H9 (cell line): ENCODE measurements around the gene KLHDC7A. TPM values are rescaled to one million over a fixed set of nuclear protein-coding genes. Genes with fewer than 3 reads are reported as not detected.

ENCODE experiments used
- DNase-seq: peaks from one replicate; pipeline ENCODE4 v3.0.0-alpha.2; 2017
- H2AFZ ChIP-seq: one replicate; pipeline ENCODE4 v1.6.1; 2013; ENCODE audit warnings: mild to moderate bottlenecking, low read length, control low read depth, moderate library complexity
- H2AK5ac ChIP-seq: 2 replicates; pipeline ENCODE4 v1.6.1; 2013; ENCODE audit warnings: low read length, control low read depth, mixed read lengths; ENCODE audit not compliant: insufficient read length
- H2BK120ac ChIP-seq: one replicate; pipeline ENCODE4 v1.6.1; 2013; ENCODE audit warnings: low read depth, mild to moderate bottlenecking, low read length, control low read depth, inconsistent platforms; ENCODE audit not compliant: poor library complexity, severe bottlenecking
- H2BK12ac ChIP-seq: 2 replicates; pipeline ENCODE4 v1.6.1; 2013; ENCODE audit warnings: low read length, control low read depth, mixed read lengths, low read depth; ENCODE audit not compliant: insufficient read length
- H2BK15ac ChIP-seq: 2 replicates; pipeline ENCODE4 v1.6.1; 2013; ENCODE audit warnings: low read depth, low read length, control low read depth
- H2BK20ac ChIP-seq: one replicate; pipeline ENCODE4 v1.6.1; 2013; ENCODE audit warnings: low read depth, mild to moderate bottlenecking, low read length, control low read depth, inconsistent platforms; ENCODE audit not compliant: poor library complexity, severe bottlenecking
- H2BK5ac ChIP-seq: 2 replicates; pipeline ENCODE4 v1.6.1; 2013; ENCODE audit warnings: low read length, control low read depth, mixed read lengths; ENCODE audit not compliant: insufficient read length
- H3K14ac ChIP-seq: 2 replicates; pipeline ENCODE4 v1.6.1; 2013; ENCODE audit warnings: low read length, control low read depth; ENCODE audit not compliant: insufficient read depth
- H3K18ac ChIP-seq: 2 replicates; pipeline ENCODE4 v1.6.1; 2013; ENCODE audit warnings: low read depth, mild to moderate bottlenecking, mixed read lengths, low read length, control low read depth; ENCODE audit not compliant: insufficient read length
- H3K23ac ChIP-seq: 2 replicates; pipeline ENCODE4 v1.6.1; 2013; ENCODE audit warnings: low read length, control low read depth, mixed read lengths, low read depth; ENCODE audit not compliant: insufficient read length
- H3K23me2 ChIP-seq: 2 replicates; pipeline ENCODE4 v1.6.1; 2013; ENCODE audit warnings: low read depth, mild to moderate bottlenecking, mixed read lengths, low read length, control low read depth; ENCODE audit not compliant: insufficient read length, poor library complexity, severe bottlenecking
- H3K27ac ChIP-seq: 2 replicates; pipeline ENCODE4 v1.5.1; 2013; ENCODE audit warnings: low read length, control low read depth, mixed read lengths, low read depth; ENCODE audit not compliant: insufficient read length
- H3K27me3 ChIP-seq: 2 replicates; pipeline ENCODE4 v1.6.1; 2013; ENCODE audit warnings: low read length, control low read depth, inconsistent platforms; ENCODE audit not compliant: insufficient read depth
- H3K4ac ChIP-seq: 2 replicates; pipeline ENCODE4 v1.6.1; 2013; ENCODE audit warnings: low read depth, mild to moderate bottlenecking, control low read depth, inconsistent platforms, low read length, moderate library complexity
- H3K4me1 ChIP-seq: 2 replicates; pipeline ENCODE4 v1.6.1; 2013; ENCODE audit warnings: low read length, control low read depth, inconsistent platforms; ENCODE audit not compliant: insufficient read depth
- H3K4me2 ChIP-seq: 2 replicates; pipeline ENCODE4 v1.6.1; 2013; ENCODE audit warnings: low read length, control low read depth, mixed read lengths; ENCODE audit not compliant: insufficient read length, insufficient read depth
- H3K56ac ChIP-seq: 2 replicates; pipeline ENCODE4 v1.6.1; 2013; ENCODE audit warnings: low read depth, mild to moderate bottlenecking, mixed read lengths, low read length, control low read depth; ENCODE audit not compliant: insufficient read length
- H3K79me1 ChIP-seq: 2 replicates; pipeline ENCODE4 v1.6.1; 2013; ENCODE audit warnings: low read depth, mild to moderate bottlenecking, moderate library complexity, low read length, control low read depth, inconsistent platforms; ENCODE audit not compliant: insufficient read depth, poor library complexity, severe bottlenecking
- H3K79me2 ChIP-seq: 2 replicates; pipeline ENCODE4 v1.6.1; 2013; ENCODE audit warnings: low read length, control low read depth, inconsistent platforms; ENCODE audit not compliant: insufficient read depth
- H3K9ac ChIP-seq: 2 replicates; pipeline ENCODE4 v1.6.1; 2013; ENCODE audit warnings: low read length, control low read depth, mixed read lengths; ENCODE audit not compliant: insufficient read length; ENCODE audit errors: extremely low read depth
- H3K9me3 ChIP-seq: one replicate; pipeline ENCODE4 v1.6.1; 2013; ENCODE audit warnings: low read depth, low read length, inconsistent platforms; ENCODE audit not compliant: control insufficient read depth
- H3T11ph ChIP-seq: one replicate; pipeline ENCODE4 v1.6.1; 2013; ENCODE audit warnings: mild to moderate bottlenecking, low read length, control low read depth, inconsistent platforms
- H4K20me1 ChIP-seq: one replicate; pipeline ENCODE4 v1.6.1; 2013; ENCODE audit not compliant: control insufficient read depth, insufficient read length, insufficient read depth
- H4K5ac ChIP-seq: 2 replicates; pipeline ENCODE4 v1.6.1; 2013; ENCODE audit warnings: low read depth, mild to moderate bottlenecking, mixed read lengths, low read length, control low read depth; ENCODE audit not compliant: insufficient read length
- H4K8ac ChIP-seq: replicated peaks from 2 replicates; pipeline ENCODE4 v1.6.1; 2013; ENCODE audit warnings: low read length, control low read depth, mixed read lengths, low read depth; ENCODE audit not compliant: insufficient read length
- H4K91ac ChIP-seq: 2 replicates; pipeline ENCODE4 v1.6.1; 2013; ENCODE audit warnings: low read depth, mild to moderate bottlenecking, moderate library complexity, mixed read lengths, low read length, control low read depth; ENCODE audit not compliant: insufficient read length
- H3K27ac Mint-ChIP-seq, 3 experiments: 2 replicates in 2 of 3; 3 replicates in 1 of 3; pipeline ENCODE4 v1.8.0; 2020 to 2021; ENCODE audit warnings: mixed read lengths in 3 of 3, mild to moderate bottlenecking in 1 of 3, moderate library complexity in 1 of 3
- H3K27me3 Mint-ChIP-seq: 2 replicates; pipeline ENCODE4 v1.8.0; 2021; ENCODE audit warnings: low read depth, mild to moderate bottlenecking, moderate library complexity, mixed read lengths
- H3K36me3 Mint-ChIP-seq, 3 experiments: 2 replicates in 2 of 3; 3 replicates in 1 of 3; pipeline ENCODE4 v1.8.0; 2020 to 2021; ENCODE audit warnings: low read depth in 3 of 3, mixed read lengths in 3 of 3; ENCODE audit not compliant: insufficient read depth in 1 of 3
- H3K4me1 Mint-ChIP-seq, 2 experiments: 2 replicates each; pipeline ENCODE4 v1.8.0; 2020; ENCODE audit warnings: mixed read lengths in 2 of 2
- H3K4me3 Mint-ChIP-seq, 2 experiments: 2 replicates in 1 of 2; 3 replicates in 1 of 2; pipeline ENCODE4 v1.8.0; 2020 to 2021; ENCODE audit warnings: mild to moderate bottlenecking in 2 of 2, mixed read lengths in 2 of 2, moderate library complexity in 1 of 2
- H3K9me3 Mint-ChIP-seq, 2 experiments: 2 replicates in 1 of 2; 3 replicates in 1 of 2; pipeline ENCODE4 v1.8.0; 2020; ENCODE audit warnings: mild to moderate bottlenecking in 2 of 2, mixed read lengths in 2 of 2, moderate library complexity in 1 of 2
- WGBS: extraction: QIAGEN DNeasy Blood & Tissue Kit; methylation state at CpG from one replicate; pipeline ENCODE4 v1.1.7; 2013; ENCODE audit warnings: missing lambda C conversion rate, low lambda C conversion rate, mixed read lengths; ENCODE audit not compliant: insufficient read length; ENCODE audit errors: extremely low coverage; 5-methylcytosine and 5-hydroxymethylcytosine counted together
- total RNA-seq: library from RNA; stranded (reverse); gene quantifications from 2 replicates; pipeline ENCODE4 v1.2.1, GENCODE V29; 2021
- TF ChIP-seq, protein P1 (sequence below): fragments of 200-600 bp; sonication (generic); conservative IDR thresholded peaks from 3 replicates; pipeline ENCODE4 v1.8.0; 2021; ENCODE audit warnings: antibody characterized with exemption, mild to moderate bottlenecking

KLHDC7A gene
- total RNA-seq, 1 experiment from 2014 or later, result 11.4 TPM

GRCh38 chr1:18513995-18514394 is 33.3 kb downstream of the KLHDC7A start:
- no peaks in the 10 kb centered on the region for H3K79me1 ChIP-seq
- no peaks in the 10 kb centered on the region for H3K27me3 ChIP-seq
- no peak overlapping the region for H4K8ac ChIP-seq
- no peak overlapping the region for H3K18ac ChIP-seq
- H3K23ac ChIP-seq, result no peak overlapping the region
- no peak overlapping the region for H3K4me2 ChIP-seq
- no peak overlapping the region for H2BK15ac ChIP-seq
- H3K4me1 ChIP-seq, result no peaks in the 10 kb centered on the region; the same call in 1 of the 2 replicates
- no peak overlapping the region for H3K4ac ChIP-seq
- WGBS, result no CpG with 5 or more reads among the region's 1 CpG
- H3K56ac ChIP-seq, result no peak overlapping the region
- no peak overlapping the region for H3K27ac Mint-ChIP-seq
- no peak overlapping the region for H3K9ac ChIP-seq
- H3T11ph ChIP-seq, result no peak overlapping the region
- H4K20me1 ChIP-seq, result no peaks in the 10 kb centered on the region
- H4K5ac ChIP-seq, result no peak overlapping the region
- H4K91ac ChIP-seq, result no peak overlapping the region
- H3K4me3 Mint-ChIP-seq, result no peak overlapping the region
- H2BK5ac ChIP-seq, result no peak overlapping the region
- peaks cover 23 to 27% of the 10 kb centered on the region in 2 experiments for H3K9me3 Mint-ChIP-seq
- no peaks in the 10 kb centered on the region; the same call in 1 of the 2 replicates for H3K27me3 Mint-ChIP-seq
- H3K79me2 ChIP-seq, result no peaks in the 10 kb centered on the region
- TF ChIP-seq, protein P1, sequence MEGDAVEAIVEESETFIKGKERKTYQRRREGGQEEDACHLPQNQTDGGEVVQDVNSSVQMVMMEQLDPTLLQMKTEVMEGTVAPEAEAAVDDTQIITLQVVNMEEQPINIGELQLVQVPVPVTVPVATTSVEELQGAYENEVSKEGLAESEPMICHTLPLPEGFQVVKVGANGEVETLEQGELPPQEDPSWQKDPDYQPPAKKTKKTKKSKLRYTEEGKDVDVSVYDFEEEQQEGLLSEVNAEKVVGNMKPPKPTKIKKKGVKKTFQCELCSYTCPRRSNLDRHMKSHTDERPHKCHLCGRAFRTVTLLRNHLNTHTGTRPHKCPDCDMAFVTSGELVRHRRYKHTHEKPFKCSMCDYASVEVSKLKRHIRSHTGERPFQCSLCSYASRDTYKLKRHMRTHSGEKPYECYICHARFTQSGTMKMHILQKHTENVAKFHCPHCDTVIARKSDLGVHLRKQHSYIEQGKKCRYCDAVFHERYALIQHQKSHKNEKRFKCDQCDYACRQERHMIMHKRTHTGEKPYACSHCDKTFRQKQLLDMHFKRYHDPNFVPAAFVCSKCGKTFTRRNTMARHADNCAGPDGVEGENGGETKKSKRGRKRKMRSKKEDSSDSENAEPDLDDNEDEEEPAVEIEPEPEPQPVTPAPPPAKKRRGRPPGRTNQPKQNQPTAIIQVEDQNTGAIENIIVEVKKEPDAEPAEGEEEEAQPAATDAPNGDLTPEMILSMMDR, result no peak
- no peak overlapping the region for H2BK20ac ChIP-seq
- no peak overlapping the region for H3K14ac ChIP-seq
- no peak overlapping the region for H2AFZ ChIP-seq
- H2AK5ac ChIP-seq, result no peak overlapping the region
- H3K4me1 Mint-ChIP-seq, result peaks cover 10 to 13% of the 10 kb centered on the region in 2 experiments
- no peak for DNase-seq
- peaks cover 0 to 12% (median 4%) of the 10 kb centered on the region in 3 experiments; a peak in 4 of 7 replicates for H3K36me3 Mint-ChIP-seq
- H3K9me3 ChIP-seq, result no peaks in the 10 kb centered on the region
- no peak overlapping the region for H2BK12ac ChIP-seq
- no peaks in the 10 kb centered on the region for H3K23me2 ChIP-seq
- H3K27ac ChIP-seq, result no peak overlapping the region
- no peak overlapping the region for H2BK120ac ChIP-seq
